GM12891 (cell line): ENCODE measurements around the gene TAS2R19.

Experiments
- POLR2A ChIP-seq: IDR thresholded peaks from 2 replicates; pipeline ENCODE4 v1.6.1; 2011; ENCODE audit warnings: low read depth, low read length, control low read depth
- POLR2AphosphoS5 ChIP-seq: IDR thresholded peaks from 2 replicates; pipeline ENCODE4 v1.6.1; 2011; ENCODE audit warnings: low read depth, low read length, control low read depth
- SPI1 ChIP-seq: IDR thresholded peaks from 2 replicates; pipeline ENCODE4 v1.6.1; 2011; ENCODE audit warnings: low read depth, low read length, control low read depth
- TAF1 ChIP-seq: IDR thresholded peaks from 2 replicates; pipeline ENCODE4 v1.6.1; 2011; ENCODE audit warnings: low read depth, low read length, control low read depth

DNA sequence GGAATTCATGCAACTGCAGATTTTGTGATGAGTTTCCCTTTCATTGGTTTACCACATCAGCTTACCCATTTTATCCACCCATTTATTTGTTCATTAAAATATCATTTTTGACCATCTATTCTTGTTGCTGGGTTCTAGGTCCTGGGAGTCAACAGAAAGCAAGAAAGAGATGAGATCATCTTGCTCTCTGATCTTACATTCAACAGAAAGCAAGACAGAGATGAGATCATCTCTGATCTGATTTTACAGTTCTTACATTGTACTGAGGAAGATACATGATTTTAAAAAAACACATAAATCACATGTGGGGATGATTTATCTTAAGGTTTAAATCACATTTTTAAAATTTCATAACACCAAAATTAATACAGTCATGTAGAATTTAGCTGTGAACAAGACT, 37.4 kb upstream of the TAS2R19 start:
- TF ChIP-seq POLR2A (no peak), TAF1 (no peak), SPI1 (no peak), POLR2AphosphoS5 (no peak)
